AG04449 (cell line): Measurements from ENCODE around the gene HCK.
"Not testable (repeated sequence)": the region's sequence is repeated elsewhere in the genome, so short reads cannot be mapped to it uniquely, and the experiment has no call there.

Experiments used
- CTCF ChIA-PET: fragments of 350-600 bp; formaldehyde crosslinking; extraction: SDS; loops from one replicate; lab custom pipeline; 2021; ENCODE audit warnings: antibody characterized with exemption; lab: Yijun Ruan, JAX
- POLR2A ChIA-PET: fragments of 400-600, 350-600 bp; formaldehyde crosslinking; extraction: SDS; loops from one replicate; lab custom pipeline; 2020; ENCODE audit warnings: antibody characterized with exemption, inconsistent platforms; lab: Yijun Ruan, JAX
- DNase-seq: peaks from one replicate; pipeline ENCODE4 v3.0.0-alpha.2; 2010; ENCODE audit warnings: low read depth, low spot score
- H3K4me3 ChIP-seq: 2 replicates; pipeline ENCODE4 v1.5.1; 2011; ENCODE audit warnings: low read depth, mild to moderate bottlenecking, control low read depth, low read length
- CTCF ChIP-seq: IDR thresholded peaks from one replicate; pipeline ENCODE4 v1.5.1; 2011; ENCODE audit warnings: mild to moderate bottlenecking, moderate library complexity, low read length, control low read depth, inconsistent platforms; ENCODE audit not compliant: insufficient read depth; ENCODE audit errors: missing control alignments

Gene HCK

DNA sequence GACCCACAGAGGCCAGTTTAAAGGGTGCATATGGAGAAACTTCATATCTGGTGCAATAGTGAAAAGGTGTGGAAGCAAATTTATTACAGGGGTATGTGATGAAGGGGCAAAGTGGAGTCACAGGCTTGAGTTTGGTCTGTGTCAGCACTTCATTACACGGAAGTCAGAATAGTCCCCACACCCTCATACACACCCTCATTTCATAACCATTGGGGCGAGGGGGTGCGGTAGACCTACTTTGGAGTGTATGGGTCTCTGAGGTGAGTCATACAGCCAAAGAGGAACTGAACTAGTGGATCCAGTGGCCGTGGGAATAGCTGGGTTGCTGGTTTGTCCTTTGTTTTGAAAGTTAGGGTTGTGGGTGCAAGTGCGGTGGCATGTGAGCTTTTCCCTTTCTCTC, 60.8 kb downstream of the HCK start:
- TF ChIP-seq CTCF: no peak
- no peak overlapping the region for H3K4me3 ChIP-seq
- CTCF ChIA-PET: no interaction called here
- POLR2A ChIA-PET: no interaction called here
- DNase-seq: no peak

DNA sequence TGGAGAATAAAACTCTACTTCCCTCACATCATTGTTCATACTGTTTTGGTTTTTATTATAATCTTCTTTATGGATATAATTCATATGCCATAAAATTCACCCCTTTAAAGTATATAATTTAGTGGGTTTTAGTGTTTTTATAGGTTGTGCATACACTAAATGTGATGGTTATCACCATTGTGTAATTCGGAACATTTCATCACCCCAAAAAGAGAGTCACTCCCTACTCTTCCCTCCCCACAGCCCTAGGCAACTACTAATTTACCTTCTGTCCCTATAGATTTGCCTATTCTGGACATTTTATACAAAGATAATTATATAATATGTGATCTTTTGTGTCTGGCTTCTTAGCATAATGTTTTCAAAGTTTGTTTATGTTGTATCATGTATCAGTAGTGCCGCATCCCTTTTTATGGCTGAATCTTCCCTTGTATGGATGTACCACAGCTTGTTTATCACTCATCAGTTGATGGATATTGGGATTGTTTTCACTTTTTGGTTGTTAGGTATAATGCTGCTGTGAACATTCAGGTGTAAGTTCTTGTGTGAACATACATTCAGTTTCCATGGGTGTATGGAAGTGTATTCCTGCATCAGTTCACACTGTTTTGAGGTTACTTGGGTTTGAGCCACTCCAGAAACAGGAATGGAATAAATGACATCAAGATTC, 61.7 kb downstream of the HCK start:
- POLR2A ChIA-PET: no interaction called here

DNA sequence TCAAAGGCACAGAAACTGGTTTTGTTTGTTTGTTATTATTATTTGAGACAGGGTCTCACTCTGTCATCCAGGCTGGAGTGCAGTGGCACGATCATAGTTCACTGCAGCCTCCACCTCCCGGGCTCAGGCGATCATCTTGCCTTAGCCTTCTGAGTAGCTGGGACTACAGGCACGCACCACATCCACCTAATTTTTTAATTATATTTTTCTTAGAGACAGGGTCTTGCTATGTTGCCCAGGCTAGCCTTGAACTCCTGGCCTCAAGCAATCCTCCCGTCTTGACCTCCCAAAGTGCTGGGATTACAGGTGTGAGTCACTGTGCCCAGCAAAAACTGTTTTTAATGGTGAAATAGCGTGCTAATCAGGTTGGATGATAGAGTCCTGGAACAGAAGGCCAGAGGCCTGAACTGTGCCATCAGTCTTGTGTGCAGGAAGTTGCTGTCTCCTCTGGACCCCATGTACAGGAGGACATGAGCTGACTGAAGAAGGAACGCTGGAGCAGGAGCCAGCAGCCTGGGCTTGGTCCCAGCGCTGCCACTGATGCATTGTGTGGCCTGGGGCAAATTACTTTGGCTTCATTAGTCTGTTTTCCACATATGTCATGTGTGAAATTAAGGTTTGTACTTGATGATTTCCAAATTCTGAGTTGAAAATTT, 62.4 kb downstream of the HCK start:
- ChIA-PET CTCF (interaction anchor here (1.1 to 1.9 kb wide), 3 partner anchors 9 to 163 kb away, joined by 3 to 5 read pairs (median 3); partner anchors contain the start of gene PDRG1), POLR2A (no interaction called here)
- no peak overlapping the region for H3K4me3 ChIP-seq
- no peak for TF ChIP-seq CTCF
- no peak for DNase-seq

More for the DNA sequence above, 61.7 kb downstream of the HCK start:
- no peak overlapping the region for H3K4me3 ChIP-seq
- CTCF ChIA-PET: interaction anchor here (1.1 kb wide), 1 partner anchor 10 kb away, joined by 3 read pairs; no protein-coding TSS in a partner anchor
- TF ChIP-seq CTCF: no peak
- DNase-seq: no peak

DNA sequence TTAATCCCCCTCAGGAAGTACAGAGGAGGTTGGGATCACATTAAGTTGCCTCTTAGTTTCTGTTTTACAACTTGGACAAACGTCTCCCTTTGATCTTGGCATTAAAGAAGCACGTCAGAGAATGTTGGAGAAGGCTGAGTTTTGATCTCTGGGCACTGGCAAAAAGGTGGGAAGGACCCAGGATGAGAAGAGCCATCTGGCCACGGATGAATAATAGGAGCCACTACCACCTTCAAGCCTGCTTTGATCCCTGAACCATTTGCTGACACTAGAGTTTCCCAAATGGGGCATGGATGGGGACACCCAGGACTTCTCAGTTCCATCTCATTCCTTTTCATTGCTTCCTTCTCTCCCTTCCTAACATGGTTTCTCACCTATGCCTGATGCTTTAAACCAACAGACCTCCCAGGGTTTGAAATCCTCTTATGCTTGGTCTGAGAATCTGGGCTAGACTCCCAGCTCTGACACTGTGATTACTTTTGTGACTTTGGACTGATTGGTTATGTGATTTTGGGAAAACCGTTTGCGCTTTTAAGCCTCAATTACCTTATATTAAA, 63.2 kb downstream of the HCK start:
- DNase-seq: no peak
- CTCF ChIA-PET: interaction anchor here (1.1 to 1.9 kb wide), 3 partner anchors 23 to 163 kb away, joined by 3 to 5 read pairs (median 3); partner anchors contain the start of gene PDRG1
- no peak for TF ChIP-seq CTCF
- POLR2A ChIA-PET: no interaction called here
- no peak overlapping the region for H3K4me3 ChIP-seq

DNA sequence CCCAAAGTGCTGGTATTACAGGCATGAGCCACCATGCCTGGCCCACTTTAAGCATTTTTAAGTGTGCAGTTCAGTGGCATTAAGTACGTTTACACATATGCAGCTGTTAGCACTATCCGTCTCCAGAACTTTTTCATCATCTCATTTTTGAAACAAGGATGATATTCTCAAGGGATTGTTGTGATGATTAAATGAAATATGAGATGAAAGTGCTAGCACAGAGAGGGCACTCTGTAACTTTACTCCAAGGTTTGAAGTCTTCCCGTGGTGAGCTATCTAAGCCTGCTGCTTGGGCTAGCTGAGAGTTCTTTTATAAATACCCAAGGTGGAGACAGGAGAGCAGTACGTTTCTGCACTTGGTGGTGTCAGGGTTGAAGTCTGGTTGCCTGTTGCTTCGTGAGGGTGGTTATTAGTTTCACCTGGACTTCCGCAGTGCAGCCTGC, 64.1 kb downstream of the HCK start:
- no peak overlapping the region for H3K4me3 ChIP-seq
- TF ChIP-seq CTCF: no peak
- ChIA-PET CTCF (interaction anchor here (1.4 to 1.9 kb wide), 2 partner anchors 22 to 24 kb away, joined by 3 to 5 read pairs; no protein-coding TSS in a partner anchor), POLR2A (no interaction called here)
- DNase-seq: no peak

DNA sequence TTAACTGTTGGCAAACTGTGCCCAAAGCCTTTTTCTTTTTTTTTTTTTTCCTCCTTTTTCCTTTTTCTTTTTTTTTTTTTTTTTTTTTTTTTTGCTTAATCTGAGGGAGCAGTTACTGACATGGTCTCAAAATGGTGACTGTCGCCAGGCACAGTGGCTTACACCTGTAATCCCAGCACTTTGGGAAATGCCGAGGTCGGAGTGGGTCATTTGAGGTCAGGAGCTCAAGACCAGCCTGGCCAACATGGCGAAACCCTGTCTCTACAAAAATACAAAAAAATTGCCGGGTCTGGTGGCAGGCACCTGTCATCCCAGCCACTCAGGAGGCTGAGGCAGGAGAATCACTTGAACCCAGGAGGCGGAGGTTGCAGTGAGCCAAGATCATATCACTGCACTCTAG, 64.8 kb downstream of the HCK start:
- CTCF ChIA-PET: interaction anchor here (1.4 to 1.9 kb wide), 2 partner anchors 21 to 24 kb away, joined by 3 to 5 read pairs; no protein-coding TSS in a partner anchor
- DNase-seq, H3K4me3 ChIP-seq, POLR2A ChIA-PET: not testable (repeated sequence)

GRCh38 chr20:32118427-32118826, 66.4 kb downstream of the HCK start:
- CTCF ChIA-PET: interaction anchor here (0.9 to 1.9 kb wide), 4 partner anchors 26 to 295 kb away, joined by 3 to 6 read pairs (median 4); partner anchors contain the start of gene PDRG1
- H3K4me3 ChIP-seq, POLR2A ChIA-PET, DNase-seq: not testable (repeated sequence)
